ENCODE measurements around the gene IL4I1. TPM values are rescaled to one million over a fixed set of nuclear protein-coding genes. Genes with fewer than 3 reads are reported as not detected.

The IL4I1 gene
- polyA plus RNA-seq, 1 donor (not counting 4 experiments of a cell fraction or from before 2014, with no cell fraction given), result 0.13 TPM

GRCh38 chr19:49904136-49904535, 7.4 kb upstream of the IL4I1 start:
- Histone ChIP-seq H3K27ac (ENCODE audit: control insufficient read depth, insufficient read depth, low read length) (no peak overlapping the region), H3K4me2 (ENCODE audit: control insufficient read depth, extremely low read depth, insufficient read depth, low read depth, low read length) (no peak overlapping the region), H3K79me2 (ENCODE audit: control insufficient read depth, insufficient read depth, low read length) (no peaks in the 10 kb centered on the region), H3K9ac (ENCODE audit: control insufficient read depth, extremely low read depth, insufficient read depth, low read length) (no peak overlapping the region), H3K9me3 (ENCODE audit: control insufficient read depth, low read depth, low read length) (no peaks in the 10 kb centered on the region), H3K36me3 (ENCODE audit: control insufficient read depth in 2 of 2, extremely low read depth in 1 of 2, insufficient read depth in 2 of 2, low read length in 2 of 2) (peaks cover 10 to 16% of the 10 kb centered on the region in 2 experiments), H3K4me1 (ENCODE audit: control insufficient read depth, extremely low read depth, insufficient read depth, low read length) (no peaks in the 10 kb centered on the region), H3K4me3 (ENCODE audit: control insufficient read depth in 2 of 3, extremely low read depth in 1 of 3, insufficient read depth in 2 of 3, low read depth in 1 of 3, low read length in 3 of 3) (no peak overlapping the region), H3K27me3 (ENCODE audit: control insufficient read depth, extremely low read depth, insufficient read depth, low read length) (no peaks in the 10 kb centered on the region), H3K9me1 (ENCODE audit: control insufficient read depth, extremely low read depth, insufficient read depth, low read length) (no peaks in the 10 kb centered on the region), H2AFZ (ENCODE audit: control insufficient read depth, low read length) (no peak overlapping the region), H4K20me1 (ENCODE audit: control insufficient read depth, extremely low read depth, insufficient read depth, low read length) (no peaks in the 10 kb centered on the region)
- TF ChIP-seq CTCF (optimal IDR thresholded peaks at IDR 0.05 in 1 of 3, IDR thresholded peaks at IDR 0.05 in 1 of 3, conservative IDR thresholded peaks at IDR 0.05 in 1 of 3; ENCODE audit: extremely low read depth in 1 of 3, insufficient read depth in 2 of 3, low read length in 3 of 3) (no peak), EZH2 (IDR thresholded peaks at IDR 0.05; ENCODE audit: low read length) (no peak)
- FAIRE-seq (no peak), DNase-seq (ENCODE audit: low read depth, low spot score) (no peak)
- dilution Hi-C loops (cut with MboI; ENCODE audit: extremely low pct_ligation_motif_present, low sequenced_read_pairs), result no loop called here

- no peak for DNase-seq (ENCODE audit: low read depth, low spot score)
- FAIRE-seq, result no peak
- TF ChIP-seq CTCF (optimal IDR thresholded peaks at IDR 0.05 in 1 of 3, IDR thresholded peaks at IDR 0.05 in 1 of 3, conservative IDR thresholded peaks at IDR 0.05 in 1 of 3; ENCODE audit: extremely low read depth in 1 of 3, insufficient read depth in 2 of 3, low read length in 3 of 3) (no peak), EZH2 (IDR thresholded peaks at IDR 0.05; ENCODE audit: low read length) (no peak)
- Histone ChIP-seq H3K4me1 (ENCODE audit: control insufficient read depth, extremely low read depth, insufficient read depth, low read length) (peaks cover 4% of the 10 kb centered on the region), H3K27me3 (ENCODE audit: control insufficient read depth, extremely low read depth, insufficient read depth, low read length) (peaks cover 25% of the 10 kb centered on the region), H3K36me3 (ENCODE audit: control insufficient read depth in 2 of 2, extremely low read depth in 1 of 2, insufficient read depth in 2 of 2, low read length in 2 of 2) (no peaks in the 10 kb centered on the region), H3K9me1 (ENCODE audit: control insufficient read depth, extremely low read depth, insufficient read depth, low read length) (no peaks in the 10 kb centered on the region), H3K9me3 (ENCODE audit: control insufficient read depth, low read depth, low read length) (no peaks in the 10 kb centered on the region), H3K4me3 (ENCODE audit: control insufficient read depth in 2 of 3, extremely low read depth in 1 of 3, insufficient read depth in 2 of 3, low read depth in 1 of 3, low read length in 3 of 3) (no peak overlapping the region), H3K9ac (ENCODE audit: control insufficient read depth, extremely low read depth, insufficient read depth, low read length) (no peak overlapping the region), H4K20me1 (ENCODE audit: control insufficient read depth, extremely low read depth, insufficient read depth, low read length) (no peaks in the 10 kb centered on the region), H2AFZ (ENCODE audit: control insufficient read depth, low read length) (no peak overlapping the region), H3K27ac (ENCODE audit: control insufficient read depth, insufficient read depth, low read length) (no peak overlapping the region), H3K4me2 (ENCODE audit: control insufficient read depth, extremely low read depth, insufficient read depth, low read depth, low read length) (no peak overlapping the region), H3K79me2 (ENCODE audit: control insufficient read depth, insufficient read depth, low read length) (no peaks in the 10 kb centered on the region)
- dilution Hi-C loops (cut with MboI; ENCODE audit: extremely low pct_ligation_motif_present, low sequenced_read_pairs), result no loop called here
These were observed 955 bp downstream of the IL4I1 start for GRCh38 chr19:49895566-49896297.

All from keratinocyte (primary cell).